H1 (cell line): Measurements from ENCODE around the gene FSTL4. TPM values are rescaled to one million over a fixed set of nuclear protein-coding genes. Genes with fewer than 3 reads are reported as not detected.

ENCODE experiments used
- BCL11A ChIP-seq, 2 experiments: IDR thresholded peaks; one replicate each; pipeline ENCODE4 v1.6.1; 2011; ENCODE audit warnings: low read depth in 2 of 2, low read length in 2 of 2, mild to moderate bottlenecking in 2 of 2
- CREB1 ChIP-seq: IDR thresholded peaks from 2 replicates; pipeline ENCODE4 v1.6.1; 2012; ENCODE audit warnings: inconsistent platforms
- GTF2F1 ChIP-seq: IDR thresholded peaks from 2 replicates; pipeline ENCODE4 v1.6.1; 2012; ENCODE audit warnings: low read depth, low read length, improper control_type of control experiment, borderline replicate concordance
- NRF1 ChIP-seq: IDR thresholded peaks from 2 replicates; pipeline ENCODE4 v1.6.1; 2011; ENCODE audit warnings: mild to moderate bottlenecking, low read depth, low read length, improper control_type of control experiment
- TAF7 ChIP-seq: optimal IDR thresholded peaks from 2 replicates; pipeline ENCODE3; 2011; ENCODE audit warnings: low read depth, mild to moderate bottlenecking, inconsistent platforms, low read length, moderate library complexity, borderline replicate concordance
- polyA plus RNA-seq, 7 experiments: library from polyadenylated mRNA; depleted of rRNA in 3 of 7; stranded (reverse) in 5 of 7; unstranded in 2 of 7; fragments of >200 nt in 5 of 7; fragments of 200-250 nt in 2 of 7; gene quantifications; 1 replicate in 5 of 7; 2 replicates in 1 of 7; 4 replicates in 1 of 7; pipeline versions ENCODE4 v1.2.1 to v1.2.3, GENCODE V29; 2011 to 2013; ENCODE audit warnings: missing spikeins in 2 of 7, mixed read lengths in 2 of 7
- total RNA-seq: library from RNA; stranded (reverse); fragmentation: NEBNext Ultra II Directional; extraction: Animal tissue kit (Norgen Biotek cat#: 25700); gene quantifications from 2 replicates; pipeline ENCODE4 v1.2.1, GENCODE V29; 2021
- TF ChIP-seq, protein P1 (sequence below): IDR thresholded peaks from 2 replicates; pipeline ENCODE4 v1.6.1; 2012; ENCODE audit warnings: inconsistent platforms

Gene FSTL4
- total and polyA plus RNA-seq, 2 of the 8 experiments (the other 6 are each of a cell fraction or from before 2014, with no cell fraction given) = 3.1 to 4.1 TPM

DNA sequence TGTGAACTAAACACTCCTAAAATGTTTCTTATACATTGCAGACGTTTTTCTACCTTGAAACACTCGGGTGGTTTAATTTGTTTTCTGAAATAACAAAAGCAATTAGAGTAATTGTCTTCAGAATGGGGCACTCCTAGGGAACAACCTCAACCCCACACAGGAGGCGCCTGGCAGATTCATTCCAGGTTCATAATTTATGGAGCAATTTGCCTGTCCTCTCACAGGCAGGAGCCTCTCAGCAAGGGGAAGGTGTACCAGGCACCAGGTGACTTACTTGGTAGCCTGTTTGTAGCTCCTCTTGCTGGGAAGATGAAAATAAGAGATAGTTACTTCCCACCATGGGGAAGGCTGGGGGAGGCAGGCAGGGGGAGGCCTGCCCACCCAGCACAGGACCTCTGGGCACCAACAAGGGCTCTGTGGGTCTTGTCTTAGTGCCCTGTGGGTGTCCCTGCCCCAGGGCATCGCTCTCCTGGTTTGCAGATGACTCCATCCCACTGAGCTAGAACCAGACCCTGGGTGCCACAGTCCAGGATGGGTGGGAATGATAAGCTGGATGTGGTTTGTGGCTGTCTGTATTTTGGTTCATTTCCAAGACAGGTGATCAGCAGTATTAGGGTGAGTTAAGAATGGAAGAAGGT is 144.4 kb downstream of the FSTL4 start (continued):
- TF ChIP-seq GTF2F1 (no peak), NRF1 (no peak), BCL11A (IDR thresholded peaks at IDR 0.05; ENCODE audit: low read depth in 2 of 2, low read length in 2 of 2) (no peak), TAF7 (no peak), CREB1 (no peak)
- TF ChIP-seq, protein P1, sequence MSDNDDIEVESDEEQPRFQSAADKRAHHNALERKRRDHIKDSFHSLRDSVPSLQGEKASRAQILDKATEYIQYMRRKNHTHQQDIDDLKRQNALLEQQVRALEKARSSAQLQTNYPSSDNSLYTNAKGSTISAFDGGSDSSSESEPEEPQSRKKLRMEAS = no peak
